Measurements from ENCODE around the gene PICALM.
"Not testable (repeated sequence)": the region's sequence is repeated elsewhere in the genome, so short reads cannot be mapped to it uniquely, and the experiment has no call there.

PICALM gene

GRCh38 chr11:85967457-85967856 is 101.4 kb downstream of the PICALM start:
- no peak for DNase-seq

DNA sequence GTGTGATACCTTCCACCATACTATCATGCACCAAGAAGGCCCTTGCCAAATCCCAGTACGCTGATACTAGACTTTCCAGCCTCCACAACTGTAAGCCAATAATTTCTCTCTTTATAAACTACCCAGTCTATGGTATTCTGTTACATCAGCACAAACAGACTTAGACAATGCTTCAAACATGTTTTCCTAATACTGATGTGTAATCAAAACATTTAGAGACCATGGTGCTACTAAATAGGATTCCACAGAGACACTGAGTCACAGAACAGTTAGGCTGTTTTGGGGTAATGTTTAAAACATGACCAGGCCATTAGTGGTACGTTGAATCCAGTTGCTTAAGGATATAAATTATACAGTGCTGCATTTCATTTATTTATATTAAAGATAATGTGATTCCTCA is 103.7 kb downstream of the PICALM start:
- DNase-seq: no peak

DNA sequence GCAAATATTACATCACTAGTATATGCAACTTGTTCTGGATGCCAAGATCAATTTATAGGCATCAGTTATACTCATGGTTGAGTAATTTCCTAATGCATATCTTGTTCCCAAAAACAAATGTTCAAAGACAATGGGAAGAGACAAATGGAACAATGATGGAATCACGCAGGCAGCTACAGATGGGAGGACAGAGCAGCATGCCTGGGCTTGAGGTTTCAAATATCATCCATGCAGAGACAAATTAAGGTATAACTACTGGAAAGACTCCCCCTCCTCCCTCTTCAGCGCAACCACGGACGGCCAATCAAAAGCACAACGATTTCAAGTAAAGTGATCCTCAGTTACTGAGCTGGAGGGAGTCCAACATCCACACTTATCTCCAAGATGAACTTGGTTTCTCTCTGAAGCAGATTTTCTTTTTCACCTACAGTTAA is 106.9 kb downstream of the PICALM start:
- peak; percentile 89 for DNase-seq

DNA sequence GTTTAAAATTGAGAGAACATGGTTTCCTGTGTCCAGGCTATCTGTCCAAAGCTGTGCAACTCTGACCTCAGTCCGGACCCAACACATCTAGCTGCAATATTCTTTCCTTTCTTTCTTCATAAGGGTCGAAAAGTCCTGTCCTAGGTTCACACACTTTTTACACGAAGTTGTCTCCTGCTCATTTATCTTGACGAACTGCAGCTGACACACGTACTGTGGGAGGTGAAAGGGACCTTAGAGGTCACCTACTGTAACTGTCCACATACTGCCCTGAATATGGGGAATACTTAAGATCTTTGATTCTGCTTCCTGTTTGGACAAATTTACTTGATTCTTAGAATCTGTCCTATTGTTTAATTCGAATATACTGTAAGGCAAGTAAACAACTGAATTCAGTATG is 107.8 kb downstream of the PICALM start:
- DNase-seq: no peak

DNA sequence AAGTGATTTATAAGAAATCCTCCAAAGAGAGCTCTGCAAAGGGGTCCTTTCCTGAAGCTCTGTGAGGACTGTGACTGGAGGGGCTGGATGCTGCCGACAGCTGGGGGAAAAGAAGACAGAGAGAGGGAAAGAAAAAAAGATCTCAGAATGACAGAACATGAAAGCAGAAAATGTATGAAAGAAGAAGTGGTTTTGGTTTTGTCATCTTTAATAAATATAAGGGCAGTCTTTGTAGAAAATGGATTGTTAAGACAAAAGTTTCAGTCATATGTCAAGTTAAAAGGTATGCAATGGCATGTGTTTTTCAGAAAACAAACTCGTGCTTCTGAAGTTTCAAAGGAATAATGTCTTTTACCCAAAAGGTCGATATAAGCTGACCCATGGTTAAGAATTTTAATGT is 108.2 kb downstream of the PICALM start:
- DNase-seq: no peak

DNA sequence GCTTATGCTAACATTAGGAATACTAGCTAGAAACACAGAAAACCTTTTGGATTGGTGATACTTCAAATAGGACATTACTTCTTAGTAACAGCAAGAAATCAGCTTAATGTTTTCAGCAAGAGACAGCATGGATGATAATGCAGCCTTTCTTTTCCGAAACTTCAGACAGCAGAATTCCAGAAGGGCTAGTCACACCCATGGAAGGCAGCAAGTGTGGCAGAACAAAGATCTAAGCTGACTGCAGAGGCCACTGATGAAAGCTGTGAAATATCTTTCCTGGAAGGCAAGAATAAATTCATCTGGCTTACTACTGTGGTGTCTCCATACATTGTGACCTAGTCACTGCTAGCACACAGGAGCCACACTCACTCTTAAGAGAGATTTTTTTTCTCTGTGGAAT is 113.4 kb downstream of the PICALM start:
- DNase-seq: peak; percentile 92

- peak; percentile 32 for DNase-seq
These were observed 115.3 kb downstream of the PICALM start for GRCh38 chr11:85953491-85954143.

DNA sequence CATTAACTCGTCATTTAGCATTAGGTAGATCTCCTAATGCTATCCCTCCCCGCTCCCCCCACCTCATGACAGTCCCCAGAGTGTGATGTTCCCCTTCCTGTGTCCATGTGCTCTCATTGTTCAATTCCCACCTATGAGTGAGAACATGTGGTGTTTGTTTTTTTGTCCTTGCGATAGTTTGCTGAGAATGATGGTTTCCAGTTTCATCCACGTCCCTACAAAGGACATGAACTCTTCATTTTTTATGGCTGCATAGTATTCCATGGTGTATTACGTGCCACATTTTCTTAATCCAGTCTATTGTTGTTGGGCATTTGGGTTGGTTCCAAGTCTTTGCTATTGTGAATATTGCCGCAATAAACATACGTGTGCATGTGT is 116.8 kb downstream of the PICALM start:
- DNase-seq: not testable (repeated sequence)

DNA sequence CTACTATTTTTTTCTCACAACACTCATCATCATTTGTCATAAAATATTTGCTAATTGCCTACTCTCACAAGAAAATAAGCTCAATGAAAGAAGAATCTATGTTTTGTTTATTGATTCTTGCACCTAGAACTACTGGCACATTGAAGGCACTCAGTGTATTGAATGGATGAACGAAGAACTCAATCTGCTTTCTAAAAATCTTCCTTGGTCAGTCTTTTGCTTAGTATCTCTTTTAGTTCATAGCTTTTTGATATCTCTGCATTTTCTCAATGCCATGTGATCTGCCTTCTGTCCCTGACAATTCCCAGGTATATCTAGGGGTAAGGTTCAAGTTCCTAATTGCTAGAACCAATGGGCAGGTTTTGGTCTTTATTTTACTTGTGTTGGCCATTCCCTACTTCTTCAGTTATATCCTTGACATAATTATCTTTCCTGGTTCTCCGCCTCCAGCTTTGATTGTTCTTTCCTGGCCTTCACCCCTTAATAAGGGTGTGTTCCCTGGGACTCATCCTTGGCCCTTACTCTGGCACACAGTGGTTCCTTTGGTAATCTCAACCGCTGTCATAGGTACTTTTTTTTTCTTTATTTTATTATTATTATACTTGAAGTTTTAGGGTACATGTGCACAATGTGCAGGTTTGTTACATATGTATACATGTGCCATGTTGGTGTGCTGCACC is 117.3 kb downstream of the PICALM start:
- DNase-seq: no peak

DNA sequence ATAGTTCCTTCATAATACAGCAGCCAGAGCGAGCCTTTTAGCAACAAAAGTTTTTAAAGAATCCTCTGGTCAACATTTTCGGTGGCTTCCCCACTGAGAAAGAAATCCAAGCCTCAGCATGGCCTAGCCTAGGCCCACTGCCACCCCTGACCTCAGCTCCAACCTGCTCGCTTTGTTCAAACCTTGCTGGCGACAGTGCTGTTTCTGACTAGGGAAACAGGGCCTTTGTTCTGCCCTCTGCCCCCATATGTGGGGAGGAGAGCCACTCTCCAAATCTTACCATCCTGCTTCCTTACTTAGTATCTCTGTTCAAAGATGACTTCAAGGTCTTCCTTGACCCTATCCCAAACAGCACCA is 117.9 kb downstream of the PICALM start:
- DNase-seq: no peak

DNA sequence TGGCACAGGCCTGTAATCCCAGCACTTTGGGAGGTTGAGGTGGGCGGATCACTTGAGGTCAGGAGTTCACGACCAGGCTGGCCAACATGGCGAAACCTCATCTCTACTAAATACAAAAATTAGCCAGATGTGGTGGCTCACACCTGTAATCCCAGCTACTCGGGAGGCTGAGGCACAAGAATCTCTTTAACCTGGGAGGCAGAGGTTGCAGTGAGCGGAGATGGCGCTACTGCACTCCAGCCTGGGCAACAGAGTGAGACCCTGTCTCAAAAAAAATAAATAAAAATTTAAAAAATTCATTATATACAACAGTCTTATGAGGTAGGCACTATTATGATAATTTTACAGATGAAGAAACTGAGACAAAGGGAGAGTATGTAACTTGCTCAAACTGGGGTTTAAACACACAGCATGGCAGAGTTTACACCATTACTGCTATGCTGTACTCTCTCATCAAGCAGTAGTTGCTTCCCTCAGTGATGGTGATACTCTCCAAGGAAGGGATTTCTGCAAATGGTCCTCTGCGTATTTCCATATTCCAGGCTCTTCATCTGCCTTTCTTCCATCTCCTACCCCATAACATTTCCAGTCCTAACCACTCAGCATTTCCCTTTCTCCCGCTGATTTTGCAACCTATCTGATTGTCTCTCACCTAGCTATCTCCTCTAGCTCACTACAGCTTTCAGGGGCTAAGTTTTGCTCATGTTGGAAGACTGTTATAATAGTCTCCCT is 118.4 kb downstream of the PICALM start:
- no peak for DNase-seq

- DNase-seq: no peak
These were observed 119.1 kb downstream of the PICALM start for GRCh38 chr11:85949798-85950197.

- DNase-seq: no peak
These were observed 120.0 kb downstream of the PICALM start for GRCh38 chr11:85948884-85949283.

- DNase-seq: peak; percentile 92
These were observed 121.2 kb downstream of the PICALM start for GRCh38 chr11:85947431-85948272.

DNA sequence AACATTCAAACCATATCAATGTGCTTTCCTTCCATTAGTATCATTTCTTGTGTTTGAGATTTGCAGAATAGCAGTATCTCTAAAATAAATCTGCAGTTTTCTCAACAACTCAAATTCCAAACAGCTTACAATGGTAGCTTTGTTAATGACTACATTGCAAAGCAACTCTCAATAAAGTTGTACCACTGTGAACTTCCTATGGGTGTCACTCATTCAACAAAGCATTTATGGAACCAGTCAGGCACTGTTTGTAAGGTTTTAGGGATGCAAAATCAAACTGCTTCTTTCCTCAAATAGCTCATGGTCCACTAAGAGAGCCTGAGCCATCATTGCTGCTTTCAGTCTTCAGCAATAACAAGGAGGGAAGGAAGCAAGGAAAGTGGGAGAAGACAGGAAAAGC is 122.7 kb downstream of the PICALM start:
- peak; percentile 27 for DNase-seq

- no peak for DNase-seq
These were observed 123.1 kb downstream of the PICALM start for GRCh38 chr11:85945788-85946187.

GRCh38 chr11:85945296-85945695 is 123.6 kb downstream of the PICALM start:
- DNase-seq: no peak

GRCh38 chr11:85941380-85941973 is 127.4 kb downstream of the PICALM start:
- DNase-seq: peak; percentile 70

GRCh38 chr11:85939099-85940015 is 129.5 kb downstream of the PICALM start:
- no peak for DNase-seq

- no peak for DNase-seq
These were observed 131.0 kb downstream of the PICALM start for GRCh38 chr11:85937835-85938234.

DNA sequence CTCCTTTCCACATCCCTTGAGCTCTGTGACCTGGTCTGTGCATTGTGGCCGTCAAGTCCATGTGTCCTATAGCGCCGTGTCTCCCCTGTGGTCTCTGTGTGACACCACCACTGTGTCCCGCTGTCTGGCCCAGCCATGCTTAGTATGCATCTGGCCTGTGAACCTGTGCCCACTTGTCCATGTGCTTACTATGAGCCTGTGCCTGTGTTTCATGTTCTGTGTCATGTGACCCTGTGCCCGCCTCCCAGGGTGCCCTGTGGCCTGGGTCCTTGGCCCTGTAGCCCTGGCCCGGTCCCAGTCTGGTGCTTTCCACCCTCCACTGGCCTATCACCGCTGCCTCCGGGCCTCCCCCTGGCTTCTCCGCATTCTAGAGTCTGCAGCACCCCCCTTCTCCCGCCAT is 133.1 kb downstream of the PICALM start:
- no peak for DNase-seq
